SK-N-SH treated with all-trans-retinoic acid at 6 μM for 48 hours (cell line): ENCODE data around the gene ELF3.

Experiments
- ATAC-seq: fragments of 200-7000 bp; cut with Tn5 transposase; 3 replicates; pipeline ENCODE4 v1.9.1; 2020; ENCODE audit warnings: mild to moderate bottlenecking, moderate library complexity
- BACH2 ChIP-seq: fragments of 250-450 bp; sonication (Bioruptor Pico); IDR thresholded peaks from 2 replicates; pipeline ENCODE4 v1.9.0; 2021; ENCODE audit warnings: mild to moderate bottlenecking, borderline replicate concordance
- CREB5 ChIP-seq: fragments of 250-450 bp; sonication (Bioruptor Pico); IDR thresholded peaks from 2 replicates; pipeline ENCODE4 v1.5.1; 2020; ENCODE audit warnings: low read depth, mild to moderate bottlenecking, moderate library complexity
- CSDC2 ChIP-seq: fragments of 250-450 bp; sonication (Bioruptor Pico); IDR thresholded peaks from 2 replicates; pipeline ENCODE4 v1.5.0; 2020; ENCODE audit warnings: mild to moderate bottlenecking, moderate library complexity
- ESRRG ChIP-seq: fragments of 250-450 bp; sonication (Bioruptor Pico); IDR thresholded peaks from 2 replicates; pipeline ENCODE4 v1.6.1; 2021; ENCODE audit warnings: mild to moderate bottlenecking
- GLIS3 ChIP-seq: fragments of 250-450 bp; sonication (Bioruptor Pico); IDR thresholded peaks from 2 replicates; pipeline ENCODE4 v1.5.0; 2020; ENCODE audit warnings: mild to moderate bottlenecking, moderate library complexity
- OSR1 ChIP-seq: fragments of 250-450 bp; sonication (Bioruptor Pico); IDR thresholded peaks from 2 replicates; pipeline ENCODE4 v1.8.0; 2022; ENCODE audit warnings: moderate library complexity, mild to moderate bottlenecking, inconsistent platforms
- PATZ1 ChIP-seq: fragments of 250-450 bp; sonication (Bioruptor Pico); IDR thresholded peaks from 2 replicates; pipeline ENCODE4 v1.8.0; 2020; ENCODE audit warnings: mild to moderate bottlenecking, moderate library complexity, borderline replicate concordance
- POU6F1 ChIP-seq: fragments of 250-450 bp; sonication (Bioruptor Pico); IDR thresholded peaks from 2 replicates; pipeline ENCODE4 v1.8.0; 2021; ENCODE audit warnings: low read depth, mild to moderate bottlenecking, moderate library complexity, borderline replicate concordance
- PPARA ChIP-seq: fragments of 250-450 bp; sonication (Bioruptor Pico); IDR thresholded peaks from 2 replicates; pipeline ENCODE4 v1.5.0; 2020; ENCODE audit warnings: mild to moderate bottlenecking, borderline replicate concordance
- RARB ChIP-seq: fragments of 250-450 bp; sonication (Bioruptor Pico); IDR thresholded peaks from 2 replicates; pipeline ENCODE4 v1.8.0; 2021; ENCODE audit warnings: mild to moderate bottlenecking, moderate library complexity
- SNAI2 ChIP-seq: fragments of 250-450 bp; sonication (Bioruptor Pico); IDR thresholded peaks from 2 replicates; pipeline ENCODE4 v1.5.0; 2020; ENCODE audit warnings: mild to moderate bottlenecking, moderate library complexity
- TCF4 ChIP-seq: fragments of 250-450 bp; sonication (Bioruptor Pico); IDR thresholded peaks from 2 replicates; pipeline ENCODE4 v1.8.0; 2021; ENCODE audit warnings: mild to moderate bottlenecking, moderate library complexity, borderline replicate concordance
- TOX ChIP-seq: fragments of 250-450 bp; sonication (Bioruptor Pico); IDR thresholded peaks from 2 replicates; pipeline ENCODE4 v1.8.0; 2021; ENCODE audit warnings: mild to moderate bottlenecking, moderate library complexity, borderline replicate concordance
- ZC3H10 ChIP-seq: fragments of 250-450 bp; sonication (Bioruptor Pico); IDR thresholded peaks from 2 replicates; pipeline ENCODE4 v1.5.1; 2021; ENCODE audit warnings: mild to moderate bottlenecking, moderate library complexity
- ZFP3 ChIP-seq: fragments of 250-450 bp; sonication (Bioruptor Pico); IDR thresholded peaks from 2 replicates; pipeline ENCODE4 v1.5.0; 2020; ENCODE audit warnings: mild to moderate bottlenecking, moderate library complexity
- ZFP30 ChIP-seq: fragments of 450-650 bp; formaldehyde crosslinking; IDR thresholded peaks from 2 replicates; pipeline ENCODE4 v1.5.0; 2022; ENCODE audit warnings: mild to moderate bottlenecking, moderate library complexity
- ZNF565 ChIP-seq: fragments of 450-650 bp; formaldehyde crosslinking; conservative IDR thresholded peaks from 2 replicates; pipeline ENCODE4 v1.5.0; 2020; ENCODE audit warnings: low read depth, mild to moderate bottlenecking, moderate library complexity
- ZNF70 ChIP-seq: fragments of 450-650 bp; formaldehyde crosslinking; IDR thresholded peaks from 2 replicates; pipeline ENCODE4 v1.5.0; 2020; ENCODE audit warnings: mild to moderate bottlenecking, moderate library complexity
- ZNF8 ChIP-seq: fragments of 450-650 bp; formaldehyde crosslinking; IDR thresholded peaks from 2 replicates; pipeline ENCODE4 v1.5.0; 2020; ENCODE audit warnings: mild to moderate bottlenecking, moderate library complexity
- TF ChIP-seq, protein P1 (sequence below): fragments of 250-450 bp; sonication (Bioruptor Pico); IDR thresholded peaks from 2 replicates; pipeline ENCODE4 v1.5.1; 2021; ENCODE audit warnings: mild to moderate bottlenecking, moderate library complexity

The ELF3 gene

GRCh38 chr1:201966171-201966570, 44.2 kb upstream of the ELF3 start:
- no peak for ATAC-seq
- no peak for TF ChIP-seq ZNF565 (CRISPR knock-in tag)
- TF ChIP-seq ZNF70 (CRISPR knock-in tag): no peak
- no peak for TF ChIP-seq TOX (CRISPR knock-in tag)
- TF ChIP-seq PATZ1 (CRISPR knock-in tag): no peak
- no peak for TF ChIP-seq ZFP3 (CRISPR knock-in tag)
- no peak for TF ChIP-seq ZC3H10 (CRISPR knock-in tag)
- no peak for TF ChIP-seq ESRRG (CRISPR knock-in tag)
- TF ChIP-seq CREB5 (CRISPR knock-in tag): no peak
- TF ChIP-seq RARB (CRISPR knock-in tag): no peak

GRCh38 chr1:201968202-201968925, 42.0 kb upstream of the ELF3 start:
- no peak for TF ChIP-seq TOX (CRISPR knock-in tag)
- no peak for TF ChIP-seq CSDC2
- no peak for TF ChIP-seq GLIS3
- TF ChIP-seq OSR1 (CRISPR knock-in tag): no peak
- TF ChIP-seq ZC3H10 (CRISPR knock-in tag): no peak
- no peak for TF ChIP-seq PPARA (CRISPR knock-in tag)
- no peak for TF ChIP-seq ZNF8
- no peak for TF ChIP-seq CREB5 (CRISPR knock-in tag)
- TF ChIP-seq POU6F1 (CRISPR knock-in tag): no peak
- TF ChIP-seq BACH2 (CRISPR knock-in tag): no peak
- TF ChIP-seq, protein P1, sequence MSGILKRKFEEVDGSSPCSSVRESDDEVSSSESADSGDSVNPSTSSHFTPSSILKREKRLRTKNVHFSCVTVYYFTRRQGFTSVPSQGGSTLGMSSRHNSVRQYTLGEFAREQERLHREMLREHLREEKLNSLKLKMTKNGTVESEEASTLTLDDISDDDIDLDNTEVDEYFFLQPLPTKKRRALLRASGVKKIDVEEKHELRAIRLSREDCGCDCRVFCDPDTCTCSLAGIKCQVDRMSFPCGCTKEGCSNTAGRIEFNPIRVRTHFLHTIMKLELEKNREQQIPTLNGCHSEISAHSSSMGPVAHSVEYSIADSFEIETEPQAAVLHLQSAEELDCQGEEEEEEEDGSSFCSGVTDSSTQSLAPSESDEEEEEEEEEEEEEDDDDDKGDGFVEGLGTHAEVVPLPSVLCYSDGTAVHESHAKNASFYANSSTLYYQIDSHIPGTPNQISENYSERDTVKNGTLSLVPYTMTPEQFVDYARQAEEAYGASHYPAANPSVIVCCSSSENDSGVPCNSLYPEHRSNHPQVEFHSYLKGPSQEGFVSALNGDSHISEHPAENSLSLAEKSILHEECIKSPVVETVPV (CRISPR knock-in tag): no peak
- no peak for TF ChIP-seq TCF4 (CRISPR knock-in tag)
- no peak for TF ChIP-seq ZFP30
- no peak for TF ChIP-seq SNAI2 (CRISPR knock-in tag)
- TF ChIP-seq ESRRG (CRISPR knock-in tag): no peak
- no peak for TF ChIP-seq PATZ1 (CRISPR knock-in tag)
- no peak for ATAC-seq
